GM23338 (cell line): Measurements from ENCODE around the gene CLEC11A. TPM values are rescaled to one million over a fixed set of nuclear protein-coding genes. Genes with fewer than 3 reads are reported as not detected.

Experiments
- ATAC-seq: fragments of 200-7000 bp; cut with Tn5 transposase; 3 replicates; pipeline ENCODE4 v1.9.1; 2020
- DNase-seq: peaks from one replicate; pipeline ENCODE4 v3.0.0-alpha.2; 2015; ENCODE audit warnings: low spot score
- H2AFZ ChIP-seq: fragments of 200-600 bp; sonication (generic); 2 replicates; pipeline ENCODE4 v1.8.0; 2016; ENCODE audit warnings: antibody characterized with exemption, mild to moderate bottlenecking, moderate library complexity
- H3F3A ChIP-seq: fragments of 200-600 bp; sonication (generic); replicated peaks from 2 replicates; pipeline ENCODE4 v1.8.0; 2017; ENCODE audit warnings: antibody characterized with exemption, mixed run types, low read depth
- H3K27ac ChIP-seq: fragments of 200-600 bp; sonication (generic); 2 replicates; pipeline ENCODE4 v1.6.1; 2016; ENCODE audit warnings: low read depth
- H3K27me3 ChIP-seq: fragments of 200-600 bp; sonication (generic); 2 replicates; pipeline ENCODE4 v1.8.0; 2016; ENCODE audit warnings: mild to moderate bottlenecking, mixed run types, moderate library complexity; ENCODE audit not compliant: insufficient read depth
- H3K36me3 ChIP-seq: fragments of 200-600 bp; sonication (generic); 2 replicates; pipeline ENCODE4 v1.8.0; 2016; ENCODE audit warnings: mild to moderate bottlenecking; ENCODE audit not compliant: insufficient read depth
- H3K4me1 ChIP-seq: fragments of 200-600 bp; sonication (generic); 2 replicates; pipeline ENCODE4 v1.8.0; 2016; ENCODE audit warnings: mild to moderate bottlenecking, moderate library complexity; ENCODE audit not compliant: insufficient read depth
- H3K4me2 ChIP-seq: fragments of 200-600 bp; sonication (generic); 2 replicates; pipeline ENCODE4 v1.7.1; 2017; ENCODE audit warnings: mixed run types
- H3K4me3 ChIP-seq: fragments of 200-600 bp; sonication (generic); 2 replicates; pipeline ENCODE4 v1.6.1; 2016; ENCODE audit warnings: mixed run types
- H3K79me2 ChIP-seq: fragments of 200-600 bp; sonication (generic); replicated peaks from 2 replicates; pipeline ENCODE4 v1.8.0; 2017; ENCODE audit warnings: mild to moderate bottlenecking; ENCODE audit not compliant: insufficient read depth
- H3K9me2 ChIP-seq: fragments of 200-600 bp; sonication (generic); 2 replicates; pipeline ENCODE4 v1.8.0; 2017; ENCODE audit not compliant: insufficient read depth
- H4K20me1 ChIP-seq: fragments of 200-600 bp; sonication (generic); replicated peaks from 2 replicates; pipeline ENCODE4 v1.8.0; 2017; ENCODE audit warnings: mild to moderate bottlenecking; ENCODE audit not compliant: insufficient read depth
- H3K27ac Mint-ChIP-seq: 2 replicates; pipeline ENCODE4 v1.8.0; 2020; ENCODE audit warnings: inconsistent platforms, mild to moderate bottlenecking, moderate library complexity, mixed read lengths
- H3K27me3 Mint-ChIP-seq: 3 replicates; pipeline ENCODE4 v1.8.0; 2022; ENCODE audit warnings: low read depth, mild to moderate bottlenecking, moderate library complexity, mixed read lengths, inconsistent platforms; ENCODE audit not compliant: insufficient read depth, poor library complexity
- H3K36me3 Mint-ChIP-seq: 3 replicates; pipeline ENCODE4 v1.8.0; 2021; ENCODE audit warnings: low read depth, mild to moderate bottlenecking, inconsistent platforms, moderate library complexity, mixed read lengths
- H3K4me1 Mint-ChIP-seq: 3 replicates; pipeline ENCODE4 v1.8.0; 2020; ENCODE audit warnings: mild to moderate bottlenecking, inconsistent platforms, mixed read lengths
- H3K4me3 Mint-ChIP-seq: 3 replicates; pipeline ENCODE4 v1.8.0; 2021; ENCODE audit warnings: moderate library complexity, mild to moderate bottlenecking, inconsistent platforms, mixed read lengths
- H3K9me3 Mint-ChIP-seq: 3 replicates; pipeline ENCODE4 v1.8.0; 2020; ENCODE audit warnings: moderate library complexity, mild to moderate bottlenecking, inconsistent platforms, mixed read lengths
- CREB1 ChIP-seq: fragments of 250-450 bp; sonication (Bioruptor Pico); IDR thresholded peaks from 2 replicates; pipeline ENCODE4 v1.5.0; 2020; ENCODE audit warnings: low read depth, mild to moderate bottlenecking, moderate library complexity
- CTCF ChIP-seq, 2 experiments: fragments of 200-600 bp in 1 of 2; sonication (generic) in 1 of 2; conservative IDR thresholded peaks; 2 replicates each; pipeline versions ENCODE4 v1.5.1 to v1.6.1; 2016 to 2017; ENCODE audit warnings: antibody characterized with exemption in 2 of 2, low read depth in 2 of 2, mild to moderate bottlenecking in 2 of 2, moderate library complexity in 1 of 2
- ETS1 ChIP-seq: IDR thresholded peaks from 2 replicates; pipeline ENCODE4 v1.6.1; 2016; ENCODE audit warnings: antibody characterized with exemption
- JUNB ChIP-seq: IDR thresholded peaks from one replicate; pipeline ENCODE4 v1.6.1; 2016; ENCODE audit warnings: antibody characterized with exemption; ENCODE audit not compliant: unreplicated experiment
- NANOG ChIP-seq: IDR thresholded peaks from 2 replicates; pipeline ENCODE4 v1.6.1; 2016; ENCODE audit warnings: antibody characterized with exemption, borderline replicate concordance
- POLR2AphosphoS5 ChIP-seq: IDR thresholded peaks from 2 replicates; pipeline ENCODE4 v1.6.1; 2016; ENCODE audit warnings: antibody characterized with exemption, low read depth
- ZNF114 ChIP-seq: fragments of 250-450 bp; sonication (Bioruptor Pico); IDR thresholded peaks from 2 replicates; pipeline ENCODE4 v1.5.0; 2020; ENCODE audit warnings: mild to moderate bottlenecking, moderate library complexity
- ZNF462 ChIP-seq: fragments of 250-450 bp; sonication (Bioruptor Pico); IDR thresholded peaks from 2 replicates; pipeline ENCODE4 v1.5.0; 2020; ENCODE audit warnings: mild to moderate bottlenecking, moderate library complexity
- polyA plus RNA-seq: library from polyadenylated mRNA; unstranded; fragments of >200 nt; fragmentation: Nextera tagmentation; extraction: Ambion mirVana; gene quantifications from 2 replicates; pipeline ENCODE4 v1.2.1, GENCODE V29; 2016
- total RNA-seq: library from RNA; depleted of rRNA; stranded (reverse); fragments of >200 nt; shearing (Covaris generic); gene quantifications from 2 replicates; pipeline ENCODE4 v1.2.3, GENCODE V29; 2014

CLEC11A gene
- total and polyA plus RNA-seq, 2 experiments from 2014 or later: 8.0 to 15.5 TPM

GRCh38 chr19:50688766-50689165, 34.4 kb upstream of the CLEC11A start:
- peaks cover 89% of the 10 kb centered on the region for H3K9me3 Mint-ChIP-seq
- no peak overlapping the region for H3K27ac Mint-ChIP-seq
- Histone ChIP-seq H3K4me2 (no peak overlapping the region), H3K27me3 (peaks cover 98% of the 10 kb centered on the region), H3F3A (no peaks in the 10 kb centered on the region), H3K36me3 (no peaks in the 10 kb centered on the region), H3K9me2 (no peaks in the 10 kb centered on the region), H3K4me3 (no peak overlapping the region), H4K20me1 (no peaks in the 10 kb centered on the region; the same call in 1 of the 2 replicates), H3K4me1 (peaks cover 18% of the 10 kb centered on the region; the same call in 1 of the 2 replicates), H3K79me2 (no peaks in the 10 kb centered on the region), H2AFZ (no peak overlapping the region), H3K27ac (no peak overlapping the region)
- peaks cover 7% of the 10 kb centered on the region for H3K27me3 Mint-ChIP-seq
- ATAC-seq: no peak
- no peaks in the 10 kb centered on the region for H3K4me1 Mint-ChIP-seq
- H3K36me3 Mint-ChIP-seq: peaks cover 47% of the 10 kb centered on the region
- no peak for DNase-seq
- TF ChIP-seq ZNF462 (CRISPR knock-in tag) (no peak), NANOG (no peak), POLR2AphosphoS5 (no peak)
- H3K4me3 Mint-ChIP-seq: no peak overlapping the region

- ATAC-seq (no peak), DNase-seq (no peak)
- no peak overlapping the region for H3K27ac ChIP-seq
- no peak overlapping the region for H3K4me2 ChIP-seq
- H3K4me3 ChIP-seq: no peak overlapping the region
- H3K27me3 ChIP-seq: peaks cover 91% of the 10 kb centered on the region
- peaks cover 41% of the 10 kb centered on the region for H3K36me3 Mint-ChIP-seq
- no peaks in the 10 kb centered on the region for H3K4me1 Mint-ChIP-seq
- no peak overlapping the region for H3K4me3 Mint-ChIP-seq
- peaks cover 81% of the 10 kb centered on the region for H3K9me3 Mint-ChIP-seq
- no peaks in the 10 kb centered on the region for H3K9me2 ChIP-seq
- peaks cover 6% of the 10 kb centered on the region for H3K27me3 Mint-ChIP-seq
- no peaks in the 10 kb centered on the region for H3K79me2 ChIP-seq
- no peak overlapping the region for H2AFZ ChIP-seq
- no peaks in the 10 kb centered on the region; the same call in 1 of the 2 replicates for H4K20me1 ChIP-seq
- H3F3A ChIP-seq: no peaks in the 10 kb centered on the region
- no peaks in the 10 kb centered on the region for H3K36me3 ChIP-seq
- H3K27ac Mint-ChIP-seq: no peak overlapping the region
- peaks cover 15% of the 10 kb centered on the region; the same call in 1 of the 2 replicates for H3K4me1 ChIP-seq
- TF ChIP-seq JUNB (no peak), ZNF114 (CRISPR knock-in tag) (no peak), ETS1 (no peak), CREB1 (CRISPR knock-in tag) (no peak), CTCF (conservative IDR thresholded peaks at IDR 0.05; ENCODE audit: low read depth in 2 of 2) (no peak)
Observed at GRCh38 chr19:50690439-50690838, 32.7 kb upstream of the CLEC11A start.
